GM12864 (cell line): ENCODE data around the gene ZNF160.

Source experiments
- DNase-seq: peaks from one replicate; pipeline ENCODE4 v3.0.0-alpha.2; 2011; ENCODE audit warnings: low read depth
- H3K4me3 ChIP-seq: 2 replicates; pipeline ENCODE4 v1.5.1; 2011; ENCODE audit warnings: mild to moderate bottlenecking, low read depth, low read length, control low read depth
- CTCF ChIP-seq: IDR thresholded peaks from 2 replicates; pipeline ENCODE4 v1.5.1; 2011; ENCODE audit warnings: low read depth, mild to moderate bottlenecking, moderate library complexity, low read length, control low read depth, inconsistent platforms; ENCODE audit errors: missing control alignments

ZNF160 gene

GRCh38 chr19:53088091-53088490, 15.1 kb downstream of the ZNF160 start:
- TF ChIP-seq CTCF, result no peak
- no peak overlapping the region for H3K4me3 ChIP-seq
- DNase-seq, result no peak

GRCh38 chr19:53086949-53087348, 16.3 kb downstream of the ZNF160 start:
- DNase-seq, result no peak
- no peak overlapping the region for H3K4me3 ChIP-seq
- TF ChIP-seq CTCF, result no peak

- no peak overlapping the region for H3K4me3 ChIP-seq
- no peak for DNase-seq
- TF ChIP-seq CTCF, result no peak
These were observed 17.7 kb downstream of the ZNF160 start for GRCh38 chr19:53085496-53085895.

- DNase-seq, result no peak
- TF ChIP-seq CTCF, result no peak
- H3K4me3 ChIP-seq, result no peak overlapping the region
These were observed 20.3 kb downstream of the ZNF160 start for GRCh38 chr19:53082929-53083328.

- no peak for TF ChIP-seq CTCF
- H3K4me3 ChIP-seq, result no peak overlapping the region
- DNase-seq, result no peak
These were observed 23.8 kb downstream of the ZNF160 start for GRCh38 chr19:53079313-53079924.

- no peak overlapping the region for H3K4me3 ChIP-seq
These were observed 24.6 kb downstream of the ZNF160 start for GRCh38 chr19:53078668-53079067.

More at GRCh38 chr19:53078668-53079067, 24.6 kb downstream of the ZNF160 start:
- no peak for TF ChIP-seq CTCF
- DNase-seq, result no peak
